Hematopoietic multipotent progenitor cell treated with erythropoietin and hydrocortisone succinate and interleukin-3 and kit ligand, for 8 days (in vitro differentiated cells): Measurements from ENCODE around the gene SLC24A4.

Source experiments
- DNase-seq: peaks from one replicate; pipeline ENCODE4 v3.0.0-alpha.2; 2015

SLC24A4 gene

GRCh38 chr14:92317511-92317910 is 5.5 kb upstream of the SLC24A4 start:
- no peak for DNase-seq

- DNase-seq = no peak
Observed at GRCh38 chr14:92321701-92322100, 1.3 kb upstream of the SLC24A4 start.

GRCh38 chr14:92322516-92322915 is 449 bp upstream of the SLC24A4 start:
- DNase-seq = no peak

GRCh38 chr14:92323916-92324818 is 1.2 kb downstream of the SLC24A4 start:
- DNase-seq = no peak

- peak; percentile 2 for DNase-seq
Observed at GRCh38 chr14:92325835-92326234, 2.9 kb downstream of the SLC24A4 start.

GRCh38 chr14:92328664-92329255 is 5.8 kb downstream of the SLC24A4 start:
- DNase-seq = peak; percentile 19

GRCh38 chr14:92334050-92334449 is 11.1 kb downstream of the SLC24A4 start:
- no peak for DNase-seq

GRCh38 chr14:92336363-92336762 is 13.4 kb downstream of the SLC24A4 start:
- no peak for DNase-seq

GRCh38 chr14:92339426-92339825 is 16.5 kb downstream of the SLC24A4 start:
- no peak for DNase-seq

GRCh38 chr14:92340071-92340470 is 17.1 kb downstream of the SLC24A4 start:
- no peak for DNase-seq

GRCh38 chr14:92340931-92341330 is 18.0 kb downstream of the SLC24A4 start:
- DNase-seq = no peak

GRCh38 chr14:92341791-92342190 is 18.8 kb downstream of the SLC24A4 start:
- DNase-seq = no peak

GRCh38 chr14:92348154-92348553 is 25.2 kb downstream of the SLC24A4 start:
- DNase-seq = no peak

- DNase-seq = no peak
Observed at GRCh38 chr14:92351750-92352149, 28.8 kb downstream of the SLC24A4 start.

- peak; percentile 64 for DNase-seq
Observed at GRCh38 chr14:92352158-92352985, 29.4 kb downstream of the SLC24A4 start.

GRCh38 chr14:92353447-92353846 is 30.5 kb downstream of the SLC24A4 start:
- DNase-seq = no peak

GRCh38 chr14:92356677-92357076 is 33.7 kb downstream of the SLC24A4 start:
- DNase-seq = no peak

GRCh38 chr14:92360651-92361370 is 37.8 kb downstream of the SLC24A4 start:
- no peak for DNase-seq

GRCh38 chr14:92362781-92363235 is 39.8 kb downstream of the SLC24A4 start:
- no peak for DNase-seq

GRCh38 chr14:92366237-92366636 is 43.3 kb downstream of the SLC24A4 start:
- DNase-seq = no peak

- DNase-seq = no peak
Observed at GRCh38 chr14:92368001-92368400, 45.0 kb downstream of the SLC24A4 start.

GRCh38 chr14:92369097-92369496 is 46.1 kb downstream of the SLC24A4 start:
- no peak for DNase-seq

- no peak for DNase-seq
Observed at GRCh38 chr14:92372230-92372629, 49.3 kb downstream of the SLC24A4 start.
